Activated naive CD4-positive, alpha-beta T cell treated with anti-CD3 and anti-CD28 coated beads for 36 hours (primary cell): ENCODE results near the gene CLSTN2. TPM values are rescaled to one million over a fixed set of nuclear protein-coding genes. Genes with fewer than 3 reads are reported as not detected.

Experiments
- CTCF ChIA-PET: fragments of 350-600 bp; sonication (Branson Sonifier 250); formaldehyde crosslinking; loops from one replicate; lab custom pipeline; 2021; ENCODE audit warnings: antibody characterized with exemption; lab: Charles Lee
- DNase-seq: peaks from one replicate; pipeline ENCODE4 v3.0.0-alpha.2; 2020
- H3K27ac Mint-ChIP-seq: one replicate; pipeline ENCODE4 v1.8.0; 2021; ENCODE audit warnings: mild to moderate bottlenecking, mixed read lengths
- H3K27me3 Mint-ChIP-seq: one replicate; pipeline ENCODE4 v1.8.0; 2021; ENCODE audit warnings: low read depth, mixed read lengths
- H3K36me3 Mint-ChIP-seq: one replicate; pipeline ENCODE4 v1.8.0; 2021; ENCODE audit warnings: low read depth, mixed read lengths
- H3K4me1 Mint-ChIP-seq: one replicate; pipeline ENCODE4 v1.8.0; 2021; ENCODE audit warnings: low read depth, mixed read lengths
- H3K4me3 Mint-ChIP-seq: one replicate; pipeline ENCODE4 v1.8.0; 2021; ENCODE audit warnings: mild to moderate bottlenecking, moderate library complexity, mixed read lengths
- H3K9me3 Mint-ChIP-seq: one replicate; pipeline ENCODE4 v1.8.0; 2021; ENCODE audit warnings: mixed read lengths
- intact Hi-C: fragments of 100-400 bp; cut with micrococcal nuclease; formaldehyde crosslinking; loops from one replicate; pipeline ENCODE4 v1.15.1; 2023
- total RNA-seq, 2 experiments: library from RNA; stranded (reverse); gene quantifications; one replicate each; pipeline ENCODE4 v1.2.3, GENCODE V29; 2021

CLSTN2 gene
- total RNA-seq, 2 experiments from 2014 or later = not detected

DNA sequence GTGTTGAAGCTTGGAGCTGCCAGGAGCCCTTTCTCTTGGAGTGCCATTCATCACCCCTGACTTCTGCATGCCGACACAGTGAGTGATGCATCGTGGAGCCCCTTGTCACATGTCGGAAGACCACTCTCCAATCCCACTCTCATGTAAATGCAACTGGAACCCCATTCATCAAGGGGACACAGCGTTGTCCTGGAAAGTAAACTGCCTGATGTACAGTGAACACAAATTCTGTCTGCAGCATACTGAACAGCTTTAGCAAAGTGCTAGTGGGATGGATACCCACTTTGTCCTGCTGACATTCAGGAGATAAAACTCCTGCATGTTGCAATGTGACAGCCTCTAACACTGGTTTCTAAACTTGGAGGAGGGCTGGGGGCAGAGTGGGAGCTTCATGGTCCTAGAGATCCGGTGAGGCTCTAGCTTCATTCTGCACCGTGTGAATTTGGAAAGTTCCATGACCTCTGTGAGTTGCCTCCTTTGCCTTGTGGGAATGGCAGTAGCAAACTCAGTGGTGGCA is 194.8 kb downstream of the CLSTN2 start:
- intact Hi-C loops = loop anchor here (2.0 to 10.0 kb wide), 2 partner anchors 65 to 733 kb away; no protein-coding TSS in a partner anchor
- no peaks in the 10 kb centered on the region for H3K27me3 Mint-ChIP-seq
- CTCF ChIA-PET = no interaction called here
- no peak for DNase-seq
- no peaks in the 10 kb centered on the region for H3K9me3 Mint-ChIP-seq
- H3K4me1 Mint-ChIP-seq = no peaks in the 10 kb centered on the region
- H3K4me3 Mint-ChIP-seq = no peak overlapping the region
- H3K36me3 Mint-ChIP-seq = no peaks in the 10 kb centered on the region
- no peak overlapping the region for H3K27ac Mint-ChIP-seq

DNA sequence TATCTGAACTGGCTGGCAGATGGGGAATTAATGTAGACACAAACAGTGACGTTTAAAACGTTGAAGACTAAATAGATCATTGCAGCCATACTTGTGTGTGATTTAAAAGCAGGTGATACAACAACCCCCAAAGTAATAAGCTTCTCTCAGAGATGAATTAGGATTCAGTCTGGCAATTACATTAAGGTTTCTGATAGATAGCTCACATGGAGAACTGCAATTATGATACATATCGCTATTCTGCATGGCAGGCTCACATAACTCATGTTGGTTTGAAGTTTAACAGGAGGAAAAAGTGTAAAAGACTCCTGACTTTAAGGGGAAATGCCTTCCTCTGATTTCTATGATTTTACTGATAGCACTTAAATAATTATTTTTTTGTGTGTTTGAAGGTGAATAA is 196.9 kb downstream of the CLSTN2 start:
- Mint-ChIP-seq H3K9me3 (no peaks in the 10 kb centered on the region), H3K27ac (no peak overlapping the region), H3K4me1 (no peaks in the 10 kb centered on the region), H3K4me3 (no peak overlapping the region), H3K36me3 (no peaks in the 10 kb centered on the region), H3K27me3 (no peaks in the 10 kb centered on the region)
- CTCF ChIA-PET = no interaction called here
- no peak for DNase-seq
- intact Hi-C loops = no loop called here

- Mint-ChIP-seq H3K27me3 (no peaks in the 10 kb centered on the region), H3K4me3 (no peak overlapping the region), H3K27ac (no peak overlapping the region), H3K36me3 (no peaks in the 10 kb centered on the region), H3K9me3 (no peaks in the 10 kb centered on the region), H3K4me1 (no peaks in the 10 kb centered on the region)
- CTCF ChIA-PET = interaction anchor here (0.6 to 0.7 kb wide), 2 partner anchors 41 to 202 kb away, joined by 3 read pairs; no protein-coding TSS in a partner anchor
- intact Hi-C loops = no loop called here
- DNase-seq = no peak
These were observed 199.4 kb downstream of the CLSTN2 start for GRCh38 chr3:140134231-140134965.

GRCh38 chr3:140135461-140135860 is 200.5 kb downstream of the CLSTN2 start:
- no peaks in the 10 kb centered on the region for H3K4me1 Mint-ChIP-seq
- intact Hi-C loops = no loop called here
- no peaks in the 10 kb centered on the region for H3K27me3 Mint-ChIP-seq

DNA sequence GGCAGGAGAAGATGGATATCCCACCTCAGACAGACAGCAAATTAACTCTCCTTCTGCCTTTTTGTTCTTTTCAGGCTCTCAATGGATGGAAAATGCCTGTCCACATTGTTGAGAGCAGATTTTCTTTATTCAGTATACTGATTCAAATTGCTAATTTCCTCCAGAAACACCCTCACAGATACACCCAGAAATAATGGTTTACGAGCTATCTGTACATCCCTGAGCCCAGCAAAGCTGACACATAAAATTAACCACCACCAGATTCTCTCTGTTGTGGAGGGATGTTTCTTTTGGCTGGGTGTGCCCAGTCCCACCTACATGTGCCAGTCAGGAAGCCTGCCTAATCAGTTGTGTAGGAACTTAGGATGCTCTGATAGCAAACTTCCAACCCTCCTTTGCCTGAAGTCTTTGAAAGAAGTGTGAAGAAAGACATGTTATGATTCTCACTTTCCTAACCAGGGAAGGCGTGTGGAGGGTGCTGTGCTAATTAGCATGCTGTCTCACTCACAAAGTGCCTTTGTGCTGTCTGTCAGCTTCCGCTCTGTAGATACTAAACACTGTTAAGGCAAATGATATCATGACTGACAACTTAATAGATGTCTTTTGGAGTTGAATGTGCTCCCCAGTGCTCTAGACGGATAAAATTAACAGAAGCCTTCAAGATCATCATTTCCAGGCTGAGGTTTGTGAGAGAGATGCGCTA is 208.5 kb downstream of the CLSTN2 start:
- CTCF ChIA-PET = no interaction called here
- H3K9me3 Mint-ChIP-seq = no peaks in the 10 kb centered on the region
- no peak overlapping the region for H3K4me3 Mint-ChIP-seq
- no peaks in the 10 kb centered on the region for H3K36me3 Mint-ChIP-seq
- DNase-seq = no peak
- intact Hi-C loops = no loop called here
- H3K4me1 Mint-ChIP-seq = no peaks in the 10 kb centered on the region
- H3K27ac Mint-ChIP-seq = no peak overlapping the region
- H3K27me3 Mint-ChIP-seq = peaks cover 1% of the 10 kb centered on the region

More at GRCh38 chr3:140135461-140135860, 200.5 kb downstream of the CLSTN2 start:
- H3K4me3 Mint-ChIP-seq = no peak overlapping the region
- CTCF ChIA-PET = no interaction called here
- DNase-seq = no peak
- H3K27ac Mint-ChIP-seq = no peak overlapping the region
- H3K36me3 Mint-ChIP-seq = no peaks in the 10 kb centered on the region
- H3K9me3 Mint-ChIP-seq = no peaks in the 10 kb centered on the region

- Mint-ChIP-seq H3K36me3 (no peaks in the 10 kb centered on the region), H3K27me3 (peaks cover 3% of the 10 kb centered on the region), H3K4me1 (no peaks in the 10 kb centered on the region), H3K9me3 (no peaks in the 10 kb centered on the region), H3K4me3 (no peak overlapping the region), H3K27ac (no peak overlapping the region)
- no peak for DNase-seq
- CTCF ChIA-PET = no interaction called here
- intact Hi-C loops = no loop called here
These were observed 210.5 kb downstream of the CLSTN2 start for GRCh38 chr3:140145528-140145927.

DNA sequence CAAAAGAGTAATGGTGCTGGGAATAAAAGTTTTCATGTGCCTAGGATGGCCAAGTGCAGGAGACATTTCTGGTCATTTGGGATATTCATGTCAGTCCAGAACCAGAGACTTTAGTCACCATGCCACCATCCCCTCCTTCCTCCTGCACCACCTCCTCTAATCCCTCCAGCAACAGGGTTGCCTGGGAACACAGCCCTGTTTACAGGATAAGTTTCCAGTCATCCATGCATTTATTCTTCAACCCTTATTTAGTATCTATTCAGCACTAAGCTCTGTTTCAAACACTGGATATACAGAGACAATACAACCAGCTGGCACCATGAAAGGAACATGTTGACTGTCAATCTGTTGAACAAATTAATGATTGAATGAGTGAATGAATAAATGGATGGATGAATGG is 211.7 kb downstream of the CLSTN2 start:
- no peaks in the 10 kb centered on the region for H3K9me3 Mint-ChIP-seq
- H3K4me1 Mint-ChIP-seq = no peaks in the 10 kb centered on the region
- intact Hi-C loops = no loop called here
- H3K27me3 Mint-ChIP-seq = peaks cover 3% of the 10 kb centered on the region
- no peak overlapping the region for H3K27ac Mint-ChIP-seq
- CTCF ChIA-PET = no interaction called here
- H3K36me3 Mint-ChIP-seq = no peaks in the 10 kb centered on the region
- H3K4me3 Mint-ChIP-seq = no peak overlapping the region
- DNase-seq = no peak

GRCh38 chr3:140147965-140148490 is 213.0 kb downstream of the CLSTN2 start:
- H3K27ac Mint-ChIP-seq = no peak overlapping the region
- no peaks in the 10 kb centered on the region for H3K4me1 Mint-ChIP-seq
- CTCF ChIA-PET = no interaction called here
- H3K27me3 Mint-ChIP-seq = peaks cover 3% of the 10 kb centered on the region
- no peak for DNase-seq
- intact Hi-C loops = no loop called here
- no peak overlapping the region for H3K4me3 Mint-ChIP-seq
- H3K9me3 Mint-ChIP-seq = no peaks in the 10 kb centered on the region
- no peaks in the 10 kb centered on the region for H3K36me3 Mint-ChIP-seq

- CTCF ChIA-PET = interaction anchor here (0.7 kb wide), 1 partner anchor 206 kb away, joined by 3 read pairs; no protein-coding TSS in a partner anchor
- H3K4me3 Mint-ChIP-seq = no peak overlapping the region
- H3K27ac Mint-ChIP-seq = no peak overlapping the region
- no peaks in the 10 kb centered on the region for H3K9me3 Mint-ChIP-seq
- no peaks in the 10 kb centered on the region for H3K36me3 Mint-ChIP-seq
- H3K4me1 Mint-ChIP-seq = no peaks in the 10 kb centered on the region
- H3K27me3 Mint-ChIP-seq = peaks cover 3% of the 10 kb centered on the region
- intact Hi-C loops = no loop called here
- DNase-seq = no peak
These were observed 213.9 kb downstream of the CLSTN2 start for GRCh38 chr3:140148824-140149390.

DNA sequence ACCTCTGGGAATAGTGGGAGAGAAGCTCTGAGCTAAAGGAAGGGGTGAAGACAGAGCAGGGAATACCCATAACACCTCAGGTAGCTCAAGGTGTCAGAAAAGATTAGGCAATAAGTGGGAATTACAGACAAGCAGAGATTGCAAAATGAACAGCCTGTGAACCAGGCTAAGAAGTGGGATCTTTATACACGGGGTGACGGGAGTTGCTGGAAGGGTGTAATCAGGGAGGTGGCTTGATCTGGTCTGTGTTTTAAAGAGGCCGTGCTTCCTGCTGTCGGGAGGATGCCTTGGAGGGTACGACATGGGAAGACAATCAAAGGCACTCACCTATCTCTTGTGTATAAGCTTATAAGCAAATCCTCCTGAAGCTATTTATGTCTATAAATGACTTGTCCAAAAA is 216.3 kb downstream of the CLSTN2 start:
- Mint-ChIP-seq H3K36me3 (no peaks in the 10 kb centered on the region), H3K4me3 (no peak overlapping the region), H3K27me3 (peaks cover 3% of the 10 kb centered on the region), H3K4me1 (no peaks in the 10 kb centered on the region), H3K27ac (no peak overlapping the region), H3K9me3 (no peaks in the 10 kb centered on the region)
- intact Hi-C loops = no loop called here
- CTCF ChIA-PET = no interaction called here
- DNase-seq = no peak

DNA sequence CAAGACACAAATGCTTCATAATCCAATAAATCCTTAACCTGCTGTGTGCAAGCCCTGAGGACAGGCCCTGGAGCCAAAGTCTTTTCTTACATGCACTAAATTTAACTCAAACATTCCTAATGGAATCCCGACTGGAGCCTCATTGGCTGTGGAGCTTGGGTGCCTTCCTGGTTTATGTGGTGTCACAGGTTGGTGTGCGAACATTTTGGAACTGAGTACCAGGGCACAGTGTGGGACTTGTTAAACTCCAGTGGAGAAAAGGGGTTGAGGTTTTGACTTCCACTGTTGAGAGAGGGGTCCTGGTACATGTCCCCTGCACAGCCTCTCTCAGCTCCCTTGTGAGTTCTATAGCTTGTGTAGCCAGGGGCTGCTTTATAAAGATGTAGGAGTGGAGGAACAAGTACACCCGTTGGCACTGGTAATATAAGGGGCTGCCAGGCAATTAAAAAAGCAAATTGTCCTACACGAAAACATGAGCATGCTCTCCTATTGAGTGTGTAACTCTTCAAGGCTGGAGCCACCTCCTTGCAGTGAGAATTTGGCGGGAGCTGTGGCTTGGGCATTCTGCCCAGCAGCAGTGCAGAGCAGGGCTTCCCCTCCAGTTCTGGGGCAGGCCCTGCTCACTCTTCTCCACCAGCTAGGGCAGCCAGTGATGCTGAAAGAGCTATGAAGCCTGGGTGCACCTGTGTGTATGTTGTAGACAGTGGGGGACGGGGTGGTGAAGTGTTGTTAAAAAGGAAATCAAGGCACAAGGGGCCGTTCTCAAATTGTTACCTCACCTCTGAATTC is 218.1 kb downstream of the CLSTN2 start:
- Mint-ChIP-seq H3K4me1 (no peaks in the 10 kb centered on the region), H3K4me3 (no peak overlapping the region), H3K9me3 (no peaks in the 10 kb centered on the region), H3K27me3 (peaks cover 5% of the 10 kb centered on the region), H3K27ac (no peak overlapping the region), H3K36me3 (no peaks in the 10 kb centered on the region)
- intact Hi-C loops = no loop called here
- CTCF ChIA-PET = no interaction called here
- no peak for DNase-seq

DNA sequence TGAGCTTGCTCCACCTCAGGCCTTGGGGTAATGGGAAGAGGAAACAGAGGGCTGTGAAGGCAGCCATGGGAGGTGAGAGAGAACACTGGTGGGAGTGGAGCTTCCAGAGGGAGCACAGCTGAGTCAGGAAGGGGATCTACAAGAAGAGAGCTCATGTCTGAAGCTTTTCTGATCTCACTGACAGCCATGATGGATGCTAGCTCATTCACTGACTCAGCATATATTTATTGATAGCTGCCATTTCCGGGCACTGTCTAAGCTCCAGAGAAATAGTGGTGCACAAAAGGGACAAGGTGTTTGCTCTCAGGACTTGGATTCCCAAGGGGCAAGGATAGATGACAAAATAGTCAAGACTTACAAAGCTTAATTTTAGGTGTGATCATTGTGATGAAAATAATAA is 218.8 kb downstream of the CLSTN2 start:
- Mint-ChIP-seq H3K4me3 (no peak overlapping the region), H3K36me3 (no peaks in the 10 kb centered on the region), H3K9me3 (no peaks in the 10 kb centered on the region), H3K4me1 (no peaks in the 10 kb centered on the region), H3K27me3 (peaks cover 2% of the 10 kb centered on the region), H3K27ac (no peak overlapping the region)
- intact Hi-C loops = no loop called here
- no peak for DNase-seq
- CTCF ChIA-PET = no interaction called here
